ENCODE results near the gene KAT2A. TPM values are rescaled to one million over a fixed set of nuclear protein-coding genes. Genes with fewer than 3 reads are reported as not detected.

Gene KAT2A
- total RNA-seq, 6 experiments from 2014 or later, result 21.5 to 36.2 (median 25.3) TPM

GRCh38 chr17:42116705-42117396 is 4.3 kb downstream of the KAT2A start:
- Mint-ChIP-seq H3K4me1 (ENCODE audit: low read depth) (peaks cover 40% of the 10 kb centered on the region), H3K27ac (no peak overlapping the region), H3K4me3 (no peak overlapping the region), H3K36me3 (ENCODE audit: low read depth) (peaks cover 9% of the 10 kb centered on the region), H3K27me3 (ENCODE audit: insufficient read depth) (peaks cover 5% of the 10 kb centered on the region), H3K9me3 (no peaks in the 10 kb centered on the region)
- DNase-seq, result peak; percentile 65
- peak; percentile 88 for TF ChIP-seq CTCF (IDR thresholded peaks at IDR 0.05)

GRCh38 chr17:42114118-42114517 is 7.0 kb downstream of the KAT2A start:
- Mint-ChIP-seq H3K36me3 (ENCODE audit: low read depth) (peaks cover 9% of the 10 kb centered on the region), H3K4me1 (ENCODE audit: low read depth) (peaks cover 27% of the 10 kb centered on the region)

GRCh38 chr17:42113293-42114069 is 7.7 kb downstream of the KAT2A start:
- Mint-ChIP-seq H3K4me3 (no peak overlapping the region), H3K27ac (peak overlapping the region; percentile 94; the same call in 1 of the 2 replicates), H3K27me3 (ENCODE audit: insufficient read depth) (peaks cover 2% of the 10 kb centered on the region), H3K9me3 (no peaks in the 10 kb centered on the region), H3K36me3 (ENCODE audit: low read depth) (peaks cover 9% of the 10 kb centered on the region), H3K4me1 (ENCODE audit: low read depth) (peaks cover 22% of the 10 kb centered on the region)
- DNase-seq, result no peak
- TF ChIP-seq CTCF (IDR thresholded peaks at IDR 0.05), result no peak

More at GRCh38 chr17:42114118-42114517, 7.0 kb downstream of the KAT2A start:
- peaks cover 2% of the 10 kb centered on the region for H3K27me3 Mint-ChIP-seq (ENCODE audit: insufficient read depth)
- H3K9me3 Mint-ChIP-seq, result no peaks in the 10 kb centered on the region
- no peak overlapping the region for H3K4me3 Mint-ChIP-seq
- DNase-seq, result no peak
- TF ChIP-seq CTCF (IDR thresholded peaks at IDR 0.05), result no peak
- no peak overlapping the region for H3K27ac Mint-ChIP-seq

GRCh38 chr17:42112552-42113176 is 8.5 kb downstream of the KAT2A start, which contains the start of gene DHX58:
Gene DHX58 (minus strand): TSS chr17:42112714. CDS start chr17:42111892, 822 bp downstream.
- Mint-ChIP-seq H3K27ac (peak within 1 kb of the TSS; percentile 94), H3K4me1 (ENCODE audit: low read depth) (peaks cover 20% of the 10 kb centered on the region), H3K36me3 (ENCODE audit: low read depth) (peaks cover 9% of the 10 kb centered on the region), H3K4me3 (peak within 1 kb of the TSS; percentile 92), H3K9me3 (no peaks in the 10 kb centered on the region), H3K27me3 (ENCODE audit: insufficient read depth) (peaks cover 2% of the 10 kb centered on the region)
- TF ChIP-seq CTCF (IDR thresholded peaks at IDR 0.05), result no peak
- peak; percentile 73 for DNase-seq

- H3K36me3 Mint-ChIP-seq (ENCODE audit: low read depth), result peaks cover 6% of the 10 kb centered on the region
- peaks cover 2% of the 10 kb centered on the region; the same call in 1 of the 2 replicates for H3K27me3 Mint-ChIP-seq (ENCODE audit: insufficient read depth)
- H3K4me1 Mint-ChIP-seq (ENCODE audit: low read depth), result peaks cover 19% of the 10 kb centered on the region
- H3K4me3 Mint-ChIP-seq, result peak overlapping the region; percentile 92
- peak overlapping the region; percentile 94 for H3K27ac Mint-ChIP-seq
- no peaks in the 10 kb centered on the region for H3K9me3 Mint-ChIP-seq
- no peak for TF ChIP-seq CTCF (IDR thresholded peaks at IDR 0.05)
- DNase-seq, result peak; percentile 42
Measured at GRCh38 chr17:42111871-42112551, 9.2 kb downstream of the KAT2A start.

Data from HFFc6 (cell line).